Transverse colon (tissue), 3 donors: Measurements from ENCODE around the gene SH3TC2.

ENCODE experiments used
- EP300 ChIP-seq: sonication (generic); formaldehyde crosslinking; IDR thresholded peaks from one replicate; pipeline ENCODE4 v1.6.1; 2017; ENCODE audit warnings: antibody characterized with exemption, low read depth
- POLR2A ChIP-seq: fragments of 450-650 bp; IDR thresholded peaks from one replicate; pipeline ENCODE4 v1.6.1; 2016; ENCODE audit warnings: antibody characterized with exemption, mild to moderate bottlenecking, moderate library complexity
- TF ChIP-seq, protein P1 (sequence below), 5 experiments: fragments of 200-600 bp in 3 of 5; fragments of 450-650 bp in 2 of 5; sonication (generic) in 3 of 5; IDR thresholded peaks; 1 replicate in 2 of 5; 2 replicates in 3 of 5; pipeline ENCODE4 v1.5.1; 2016 to 2017; ENCODE audit warnings: antibody characterized with exemption in 5 of 5, inconsistent platforms in 3 of 5, mild to moderate bottlenecking in 2 of 5, moderate library complexity in 1 of 5

DNA sequence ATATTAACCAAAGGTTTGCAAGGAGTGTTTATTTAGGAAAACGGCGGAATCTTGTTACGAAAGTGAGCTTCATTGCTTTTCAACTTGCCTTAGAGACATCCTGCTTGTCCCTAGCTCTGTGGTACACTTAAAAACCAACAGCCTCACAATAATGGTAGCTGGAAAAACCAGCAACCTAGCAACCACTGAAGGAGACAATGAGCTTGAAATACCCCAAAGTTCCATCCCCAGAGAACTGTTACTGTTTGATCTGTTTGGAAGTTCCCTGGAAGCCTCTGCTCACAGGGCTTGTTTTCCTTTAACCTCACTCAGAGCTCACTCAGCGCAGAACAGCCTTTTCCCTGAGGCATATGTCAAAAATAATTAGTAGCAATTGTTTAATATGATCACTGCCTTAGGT lies 43.2 kb downstream of the SH3TC2 start:
- TF ChIP-seq, protein P1, sequence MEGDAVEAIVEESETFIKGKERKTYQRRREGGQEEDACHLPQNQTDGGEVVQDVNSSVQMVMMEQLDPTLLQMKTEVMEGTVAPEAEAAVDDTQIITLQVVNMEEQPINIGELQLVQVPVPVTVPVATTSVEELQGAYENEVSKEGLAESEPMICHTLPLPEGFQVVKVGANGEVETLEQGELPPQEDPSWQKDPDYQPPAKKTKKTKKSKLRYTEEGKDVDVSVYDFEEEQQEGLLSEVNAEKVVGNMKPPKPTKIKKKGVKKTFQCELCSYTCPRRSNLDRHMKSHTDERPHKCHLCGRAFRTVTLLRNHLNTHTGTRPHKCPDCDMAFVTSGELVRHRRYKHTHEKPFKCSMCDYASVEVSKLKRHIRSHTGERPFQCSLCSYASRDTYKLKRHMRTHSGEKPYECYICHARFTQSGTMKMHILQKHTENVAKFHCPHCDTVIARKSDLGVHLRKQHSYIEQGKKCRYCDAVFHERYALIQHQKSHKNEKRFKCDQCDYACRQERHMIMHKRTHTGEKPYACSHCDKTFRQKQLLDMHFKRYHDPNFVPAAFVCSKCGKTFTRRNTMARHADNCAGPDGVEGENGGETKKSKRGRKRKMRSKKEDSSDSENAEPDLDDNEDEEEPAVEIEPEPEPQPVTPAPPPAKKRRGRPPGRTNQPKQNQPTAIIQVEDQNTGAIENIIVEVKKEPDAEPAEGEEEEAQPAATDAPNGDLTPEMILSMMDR (IDR thresholded peaks at IDR 0.05), result no peak
- no peak for TF ChIP-seq EP300
- TF ChIP-seq POLR2A, result no peak
